ENCODE measurements around the gene AMOT. TPM values are rescaled to one million over a fixed set of nuclear protein-coding genes. Genes with fewer than 3 reads are reported as not detected.

AMOT gene
- total and polyA plus RNA-seq, 10 of the 15 experiments (the other 5 are each of a cell fraction or from before 2014, with no cell fraction given): 0.92 to 14.5 (median 2.9) TPM

GRCh38 chrX:112820364-112821268, 20.0 kb downstream of the AMOT start (continued):
- TF ChIP-seq EP300 (IDR thresholded peaks at IDR 0.05; ENCODE audit: borderline replicate concordance in 1 of 2, control insufficient read depth in 1 of 2, low read depth in 2 of 2, low read length in 2 of 2): no peak
- no peak for TF ChIP-seq SUPT20H (IDR thresholded peaks at IDR 0.05; ENCODE audit: borderline replicate concordance, control insufficient read depth, low read depth, low read length)
- TF ChIP-seq USF1 (IDR thresholded peaks at IDR 0.05; ENCODE audit: borderline replicate concordance, extremely low read length, insufficient read depth, low read depth, low read length): no peak
- no peak for TF ChIP-seq NBN (IDR thresholded peaks at IDR 0.05)

- FAIRE-seq (no peak), DNase-seq (ENCODE audit: low read depth, low spot score) (no peak), ATAC-seq (no peak)
- in situ Hi-C loops (cut with MboI): no loop called here
- no peak for TF ChIP-seq EP300 (IDR thresholded peaks at IDR 0.05; ENCODE audit: borderline replicate concordance in 1 of 2, control insufficient read depth in 1 of 2, low read depth in 2 of 2, low read length in 2 of 2)
- TF ChIP-seq SMC3 (IDR thresholded peaks at IDR 0.05; ENCODE audit: borderline replicate concordance, low read length): no peak
- TF ChIP-seq YY1 (IDR thresholded peaks at IDR 0.05; ENCODE audit: low read depth, low read length): no peak
- no peak for TF ChIP-seq NFYA (IDR thresholded peaks at IDR 0.05; ENCODE audit: borderline replicate concordance, low read depth, low read length)
- no peak for TF ChIP-seq STAT3 (IDR thresholded peaks at IDR 0.05; ENCODE audit: low read depth, low read length)
- TF ChIP-seq CBFB (IDR thresholded peaks at IDR 0.05; ENCODE audit: low read depth): no peak
- TF ChIP-seq ZBTB4 (CRISPR knock-in tag; IDR thresholded peaks at IDR 0.05): no peak
- Histone ChIP-seq H3K79me2 (ENCODE audit: control insufficient read depth, insufficient read depth, low read length) (no peaks in the 10 kb centered on the region), H3K9ac (ENCODE audit: control insufficient read depth, insufficient read depth, low read length) (no peak overlapping the region), H4K20me1 (ENCODE audit: control insufficient read depth, insufficient read depth) (no peaks in the 10 kb centered on the region), H3K36me3 (ENCODE audit: control insufficient read depth in 2 of 2, insufficient read depth in 2 of 2, low read length in 1 of 2) (no peaks in the 10 kb centered on the region), H3K4me2 (ENCODE audit: control insufficient read depth, insufficient read depth) (no peak overlapping the region), H3K4me1 (ENCODE audit: control insufficient read depth, insufficient read depth, low read length) (no peaks in the 10 kb centered on the region), H3K4me3 (no peak overlapping the region), H2AFZ (ENCODE audit: control insufficient read depth, low read depth, low read length) (no peak overlapping the region), H3K27me3 (replicated peaks in 1 of 2; ENCODE audit: control insufficient read depth in 2 of 2, insufficient read depth in 2 of 2, low read length in 1 of 2) (no peaks in the 10 kb centered on the region), H3K9me3 (replicated peaks; ENCODE audit: control insufficient read depth, insufficient read depth, low read length) (no peaks in the 10 kb centered on the region; the same call in 2 of the 3 replicates), H3K27ac (ENCODE audit: control insufficient read depth, insufficient read depth) (no peak overlapping the region)
- WGBS (ENCODE audit: insufficient coverage, insufficient replicate concordance, low lambda C conversion rate, missing lambda C conversion rate): 64% methylated on average over 1 of the region's 1 CpG
- ChIA-PET RAD21 (ENCODE audit: unreplicated experiment) (no interaction called here), POLR2A (no interaction called here), SMC1A (ENCODE audit: uncharacterized antibody, unreplicated experiment) (no interaction called here), CTCF (no interaction called here)
- intact Hi-C loops (cut with micrococcal nuclease; ENCODE audit: unreplicated experiment): no loop called here
- no TSS peak for BruUV-seq (replicated peaks)
Observed at GRCh38 chrX:112819813-112820212, 20.8 kb downstream of the AMOT start.
